ENCODE data around the gene ABCA13.

GRCh38 chr7:48421357-48421756 is 250.1 kb downstream of the ABCA13 start:
- no peak for TF ChIP-seq EZH2 (IDR thresholded peaks at IDR 0.05; ENCODE audit: insufficient read depth, poor library complexity, severe bottlenecking)
- no peak for TF ChIP-seq EZH2phosphoT487 (IDR thresholded peaks at IDR 0.05; ENCODE audit: insufficient read depth, low read depth)

All from GM23248 (cell line).